ENCODE results near the gene ZNF429. TPM values are rescaled to one million over a fixed set of nuclear protein-coding genes. Genes with fewer than 3 reads are reported as not detected.

ZNF429 gene
- total RNA-seq, 1 donor from 2014 or later = 14.0 TPM

GRCh38 chr19:21587117-21587461, 81.7 kb downstream of the ZNF429 start:
- H3K4me3 ChIP-seq = peak overlapping the region; percentile 53
- TF ChIP-seq CTCF (IDR thresholded peaks at IDR 0.05) = no peak
- peak; percentile 18 for ATAC-seq
- H3K4me1 ChIP-seq = no peaks in the 10 kb centered on the region
- H3K27ac ChIP-seq = peak overlapping the region; percentile 30
- no peaks in the 10 kb centered on the region for H3K9me3 ChIP-seq
- no peaks in the 10 kb centered on the region for H3K36me3 ChIP-seq
- DNase-seq = no peak
- peaks cover 8% of the 10 kb centered on the region for H3K27me3 ChIP-seq
- intact Hi-C loops (cut with DNase I) = no loop called here

DNA sequence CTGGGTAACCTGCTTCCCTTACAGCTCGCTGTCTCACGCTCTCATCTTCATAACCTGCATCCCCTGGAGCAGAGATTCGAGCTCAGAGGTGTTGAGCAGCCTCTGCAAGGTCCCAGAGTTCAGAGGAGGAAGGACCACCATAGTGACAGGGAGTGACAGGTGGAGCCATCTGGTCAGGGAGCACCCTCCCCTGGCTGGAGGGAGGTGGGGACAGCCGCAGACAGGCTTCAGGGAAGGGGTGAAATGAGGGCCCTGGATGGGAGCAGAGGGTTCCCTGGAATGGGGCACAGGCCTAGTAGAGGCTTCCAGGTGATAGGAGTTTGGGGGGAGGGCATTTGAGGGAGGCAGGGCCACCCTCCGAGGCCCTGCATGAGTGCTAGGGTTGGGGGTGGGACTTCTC, 82.1 kb downstream of the ZNF429 start:
- ATAC-seq = no peak
- Histone ChIP-seq H3K4me1 (no peaks in the 10 kb centered on the region), H3K27me3 (peaks cover 8% of the 10 kb centered on the region), H3K9me3 (no peaks in the 10 kb centered on the region), H3K4me3 (no peak overlapping the region), H3K27ac (no peak overlapping the region), H3K36me3 (no peaks in the 10 kb centered on the region)
- intact Hi-C loops (cut with DNase I) = no loop called here
- DNase-seq = no peak
- TF ChIP-seq CTCF (IDR thresholded peaks at IDR 0.05) = no peak

DNA sequence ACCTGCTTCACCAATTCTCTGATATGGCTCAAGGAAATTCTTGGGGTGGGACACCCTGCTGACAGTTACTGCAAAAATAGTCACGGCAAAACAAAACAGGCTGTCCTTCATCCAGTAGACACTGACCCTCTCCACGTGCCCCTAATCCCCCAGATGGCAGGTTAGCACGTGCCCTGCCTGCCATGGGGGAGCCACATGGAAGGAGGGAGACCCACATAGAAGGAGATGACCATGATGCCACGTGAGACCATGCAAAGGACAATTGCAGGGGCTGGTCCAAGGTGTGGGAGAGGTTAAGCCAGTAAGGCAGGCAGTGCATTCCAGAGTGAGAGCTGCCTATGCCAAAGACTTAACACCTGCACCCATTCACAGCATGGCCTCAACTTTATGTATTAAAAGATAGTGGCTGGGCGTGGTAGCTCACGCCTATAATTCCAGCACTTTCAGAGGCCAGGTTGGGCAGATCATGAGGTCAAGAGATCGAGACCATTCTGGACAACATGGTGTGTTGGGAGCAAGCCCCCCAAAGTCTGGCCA, 82.7 kb downstream of the ZNF429 start:
- intact Hi-C loops (cut with DNase I) = no loop called here
- H3K27ac ChIP-seq = no peak overlapping the region
- no peak for ATAC-seq
- no peaks in the 10 kb centered on the region for H3K36me3 ChIP-seq
- peaks cover 8% of the 10 kb centered on the region for H3K27me3 ChIP-seq
- TF ChIP-seq CTCF (IDR thresholded peaks at IDR 0.05) = no peak
- H3K4me3 ChIP-seq = no peak overlapping the region
- no peaks in the 10 kb centered on the region for H3K9me3 ChIP-seq
- DNase-seq = no peak
- no peaks in the 10 kb centered on the region for H3K4me1 ChIP-seq

DNA sequence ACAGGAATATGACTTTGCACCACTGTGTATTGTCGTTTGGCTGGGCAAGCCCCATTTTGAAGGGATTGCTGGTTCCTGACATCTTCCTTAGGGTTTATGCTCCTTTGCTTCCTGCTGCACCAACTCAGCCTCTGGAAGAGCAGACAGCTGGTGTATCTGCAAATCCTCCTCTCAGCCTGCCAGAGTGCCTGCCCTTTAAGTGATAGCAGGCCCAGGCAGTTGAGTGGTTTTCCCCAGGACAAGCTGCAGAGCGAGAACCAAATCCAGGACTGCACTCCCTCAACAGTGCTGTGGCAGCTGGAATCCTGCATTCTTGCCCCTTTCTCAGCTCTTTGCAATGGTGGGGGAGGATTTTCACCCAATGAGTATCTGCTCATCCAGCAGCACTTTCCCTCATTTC, 85.5 kb downstream of the ZNF429 start:
- no peak overlapping the region for H3K4me3 ChIP-seq
- peaks cover 8% of the 10 kb centered on the region for H3K27me3 ChIP-seq
- DNase-seq (no peak), ATAC-seq (no peak)
- H3K36me3 ChIP-seq = no peaks in the 10 kb centered on the region
- H3K27ac ChIP-seq = no peak overlapping the region
- intact Hi-C loops (cut with DNase I) = no loop called here
- H3K4me1 ChIP-seq = no peaks in the 10 kb centered on the region
- no peak for TF ChIP-seq CTCF (IDR thresholded peaks at IDR 0.05)
- no peaks in the 10 kb centered on the region for H3K9me3 ChIP-seq

GRCh38 chr19:21593008-21593481, 87.6 kb downstream of the ZNF429 start:
- Histone ChIP-seq H3K36me3 (no peaks in the 10 kb centered on the region), H3K4me1 (no peaks in the 10 kb centered on the region), H3K9me3 (no peaks in the 10 kb centered on the region), H3K4me3 (no peak overlapping the region), H3K27me3 (no peaks in the 10 kb centered on the region), H3K27ac (no peak overlapping the region)
- ATAC-seq (no peak), DNase-seq (no peak)
- TF ChIP-seq CTCF (IDR thresholded peaks at IDR 0.05) = no peak
- intact Hi-C loops (cut with DNase I) = no loop called here

DNA sequence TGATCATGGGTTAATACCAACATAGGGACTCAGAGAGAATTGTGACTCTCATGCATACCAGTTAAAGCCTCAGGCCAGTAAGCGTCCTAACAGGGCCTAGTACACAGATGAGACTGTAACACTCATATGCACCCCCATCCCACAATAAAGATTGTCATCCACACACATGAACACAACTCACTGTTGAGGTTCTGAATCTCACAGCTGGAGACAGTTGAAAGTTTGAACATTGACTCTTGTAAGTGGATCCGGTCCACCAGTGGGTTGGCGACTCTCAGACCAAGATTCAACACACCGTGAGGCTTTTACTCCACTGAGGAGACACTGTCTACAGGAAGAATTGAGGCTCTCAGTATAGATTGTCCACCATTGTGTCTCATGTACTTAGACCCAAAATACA, 88.1 kb downstream of the ZNF429 start:
- Histone ChIP-seq H3K4me1 (no peaks in the 10 kb centered on the region), H3K27ac (no peak overlapping the region), H3K9me3 (no peaks in the 10 kb centered on the region), H3K4me3 (no peak overlapping the region), H3K36me3 (no peaks in the 10 kb centered on the region), H3K27me3 (no peaks in the 10 kb centered on the region)
- no peak for TF ChIP-seq CTCF (IDR thresholded peaks at IDR 0.05)
- intact Hi-C loops (cut with DNase I) = no loop called here
- ATAC-seq = no peak
- no peak for DNase-seq

All from upper lobe of right lung (tissue), 1 donor.